Colon (tissue), 2 donors: ENCODE results near the gene PLCL1.
"Not testable (repeated sequence)": the region's sequence is repeated elsewhere in the genome, so short reads cannot be mapped to it uniquely, and the experiment has no call there.

Experiments used
- FAIRE-seq: peaks from 2 replicates; lab custom pipeline; 2012; peaks lifted over from hg19 to GRCh38; lab: Jason Lieb, UNC
- donor health status: control.
- donor health status: control.

The PLCL1 gene

DNA sequence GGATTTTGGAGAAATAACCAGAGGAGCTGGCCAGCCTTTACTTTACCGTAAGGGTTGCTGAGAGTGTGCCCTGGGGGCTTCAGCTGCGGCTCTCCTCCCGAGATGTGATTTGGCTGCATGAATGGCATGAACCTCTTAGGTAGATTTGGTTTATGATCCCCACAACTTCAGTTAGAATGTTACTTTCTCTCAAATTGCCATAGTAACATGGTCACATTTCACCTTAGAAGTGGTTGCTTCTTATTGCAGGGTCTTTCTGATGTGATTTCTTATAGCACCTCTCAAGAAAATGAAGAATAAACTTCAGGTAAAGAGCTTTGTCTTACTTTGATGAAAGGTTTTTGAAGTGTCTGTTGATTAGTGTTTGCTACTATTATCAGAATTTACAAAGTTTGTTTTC is 5.6 kb downstream of the PLCL1 start:
- FAIRE-seq = no peak

DNA sequence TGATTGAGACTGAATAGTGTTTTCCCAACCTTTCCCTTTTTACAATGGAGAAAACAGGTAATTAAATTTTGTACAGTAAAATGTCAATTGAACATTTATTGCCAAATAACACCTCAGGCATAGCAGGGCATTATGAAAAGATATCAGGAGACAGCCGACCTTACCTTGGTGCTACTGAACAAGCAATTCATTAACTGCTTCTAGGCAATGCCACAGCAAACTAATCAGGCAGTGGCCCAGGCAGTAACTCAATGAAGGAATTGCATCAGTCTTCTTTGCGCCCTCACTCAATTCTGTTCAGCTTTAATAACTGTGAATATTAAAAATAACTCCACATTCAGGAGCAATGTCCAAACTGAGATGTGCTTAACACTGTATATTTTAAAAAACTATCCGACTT is 6.1 kb downstream of the PLCL1 start:
- no peak for FAIRE-seq

DNA sequence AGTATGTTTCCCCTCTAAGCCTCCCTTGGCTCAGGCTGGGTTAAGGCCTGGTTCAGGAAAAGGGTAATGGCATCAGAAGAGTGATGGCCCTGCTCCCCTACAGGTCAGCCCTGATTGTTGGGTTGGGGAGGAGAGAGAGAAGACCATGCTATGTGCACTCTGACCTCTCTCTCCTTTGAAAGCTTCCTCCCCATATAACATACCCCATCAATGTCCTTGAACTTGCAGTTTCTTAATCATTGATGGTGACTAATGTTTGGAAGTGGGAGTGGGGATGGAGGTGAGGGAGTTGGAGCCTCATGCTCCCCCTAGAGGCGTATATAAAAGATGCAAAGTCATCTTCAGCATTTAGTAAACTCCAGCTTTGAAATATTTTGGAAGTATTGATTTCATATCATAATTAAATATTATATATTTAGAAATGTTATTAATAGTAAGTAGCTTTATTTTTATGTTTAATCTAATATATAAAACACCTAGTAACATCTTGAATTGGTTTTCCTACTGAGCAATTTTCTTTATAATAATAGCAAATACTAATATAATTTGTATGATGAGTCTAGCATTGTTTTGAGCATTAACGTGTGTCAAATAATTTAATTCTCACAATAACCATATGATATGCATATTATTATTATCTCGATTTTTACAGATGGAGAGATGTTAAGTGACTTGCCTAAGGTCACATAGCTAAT is 8.8 kb downstream of the PLCL1 start:
- FAIRE-seq = peak; percentile 41

DNA sequence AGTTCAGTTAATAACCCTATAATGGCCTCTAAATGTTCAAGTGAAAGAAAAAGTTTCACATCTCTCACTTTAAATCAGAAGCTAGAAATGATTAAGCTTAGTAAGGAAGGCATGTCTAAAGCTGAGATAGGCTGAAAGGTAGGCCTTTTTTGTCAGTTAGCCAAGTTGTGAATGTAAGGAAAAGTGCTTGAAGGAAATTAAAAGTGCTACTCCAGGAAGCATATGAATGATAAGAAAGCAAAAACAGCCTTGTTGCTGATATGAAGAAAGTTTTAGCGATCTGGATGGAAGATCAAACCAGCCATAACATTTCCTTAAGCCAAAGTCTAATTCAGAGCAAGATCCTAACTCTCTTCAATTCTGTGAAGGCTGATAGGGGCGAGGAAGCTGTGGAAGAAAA is 10.1 kb downstream of the PLCL1 start:
- FAIRE-seq = no peak

DNA sequence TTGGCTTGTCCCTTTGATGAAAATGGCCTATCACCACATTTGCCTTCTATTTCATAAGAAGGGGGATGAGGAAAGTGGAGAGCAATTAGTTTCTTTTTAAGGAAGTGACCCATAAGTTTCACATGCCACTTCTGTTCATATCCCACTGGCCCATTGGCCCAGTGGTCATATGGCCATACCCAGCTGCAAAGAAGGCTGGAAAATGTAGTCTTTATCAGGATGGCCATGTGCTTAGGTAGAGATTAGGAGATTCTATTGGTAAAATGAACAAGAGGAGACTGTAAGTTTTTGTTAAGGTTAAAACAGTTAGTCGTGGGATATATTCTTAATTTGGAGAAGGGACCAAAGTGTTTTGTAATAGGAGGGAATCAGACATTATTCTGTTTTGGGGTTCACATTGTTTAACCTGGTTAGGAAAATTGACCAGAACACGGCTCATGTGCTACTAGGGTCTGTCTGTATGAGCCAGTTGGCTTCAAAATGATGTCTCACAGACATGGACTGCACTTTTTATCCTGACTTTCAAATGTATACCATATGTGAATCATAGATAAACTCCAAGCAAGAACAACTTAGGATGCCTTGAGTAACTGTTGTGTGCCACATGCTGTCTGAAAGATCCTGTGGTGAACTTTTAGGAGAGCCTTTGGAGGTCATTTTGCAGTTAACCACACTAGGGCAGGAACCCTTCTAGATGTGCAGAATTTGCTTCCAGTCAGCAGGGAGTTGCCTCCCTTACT is 17.3 kb downstream of the PLCL1 start:
- FAIRE-seq = no peak

DNA sequence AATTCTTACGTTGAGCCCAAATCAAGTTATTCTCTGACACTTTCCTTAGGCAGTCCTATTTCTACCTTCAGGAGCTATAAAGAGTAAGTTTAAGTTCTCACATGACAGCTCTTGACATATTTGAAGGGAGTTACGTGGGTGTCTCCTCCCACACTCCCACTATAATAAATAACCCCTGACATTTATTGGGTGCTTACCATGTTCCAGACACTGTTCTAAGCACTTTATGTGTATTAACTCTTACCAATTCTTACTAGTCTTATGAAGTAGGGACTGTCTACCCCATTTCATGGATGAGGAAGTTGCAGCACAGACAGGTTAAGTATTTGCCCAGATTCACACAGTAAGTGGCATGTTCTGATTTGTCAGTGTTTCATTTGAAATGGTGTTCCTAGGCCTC is 17.9 kb downstream of the PLCL1 start:
- no peak for FAIRE-seq

DNA sequence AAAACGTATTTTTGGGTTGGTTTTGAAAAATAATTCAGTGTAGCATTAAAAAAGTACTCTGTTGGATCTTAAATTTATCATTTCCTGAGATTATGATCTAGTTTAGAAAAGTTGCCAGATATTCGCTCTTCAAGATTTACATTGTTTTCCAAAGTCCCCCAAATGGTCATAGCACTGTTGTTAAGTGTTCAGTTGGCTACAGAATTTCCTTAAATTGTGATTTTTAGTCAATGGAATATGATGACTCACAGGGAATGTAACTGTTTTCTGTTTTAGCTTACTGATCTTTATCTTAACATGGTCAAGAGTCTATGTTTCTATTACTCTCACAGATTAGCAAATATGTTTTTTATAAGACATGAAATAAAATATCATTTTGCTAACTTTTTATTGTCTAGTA is 23.2 kb downstream of the PLCL1 start:
- no peak for FAIRE-seq

DNA sequence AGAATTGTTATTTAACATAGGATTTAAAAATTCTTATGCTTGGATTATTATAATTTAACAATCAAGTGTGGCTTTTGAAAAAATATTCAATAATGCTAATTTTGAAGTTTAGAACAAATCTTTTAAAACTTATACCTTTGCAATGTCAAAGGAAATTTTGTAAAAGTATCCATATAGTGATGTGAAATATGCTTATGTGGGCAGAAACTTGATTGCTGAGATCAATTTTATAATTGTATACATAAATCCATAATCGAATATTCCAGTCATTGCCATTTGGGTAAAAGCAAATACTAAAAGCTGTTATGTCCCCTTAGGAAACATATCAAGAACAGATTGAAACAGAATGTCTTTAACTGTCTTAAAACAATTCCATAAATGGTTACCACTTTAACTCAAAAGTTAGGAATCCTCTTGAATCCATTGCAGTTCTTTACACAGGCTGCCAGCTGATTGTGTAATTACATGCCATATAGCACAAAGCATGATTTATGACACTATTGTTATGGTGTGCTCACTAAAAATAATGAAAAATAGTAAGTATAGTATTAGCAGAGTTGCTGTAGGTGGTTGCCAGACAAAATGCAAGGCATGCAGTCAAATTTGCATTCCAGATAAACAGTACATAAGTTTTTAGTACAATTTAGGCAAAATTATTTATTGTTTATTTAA is 24.2 kb downstream of the PLCL1 start:
- no peak for FAIRE-seq

DNA sequence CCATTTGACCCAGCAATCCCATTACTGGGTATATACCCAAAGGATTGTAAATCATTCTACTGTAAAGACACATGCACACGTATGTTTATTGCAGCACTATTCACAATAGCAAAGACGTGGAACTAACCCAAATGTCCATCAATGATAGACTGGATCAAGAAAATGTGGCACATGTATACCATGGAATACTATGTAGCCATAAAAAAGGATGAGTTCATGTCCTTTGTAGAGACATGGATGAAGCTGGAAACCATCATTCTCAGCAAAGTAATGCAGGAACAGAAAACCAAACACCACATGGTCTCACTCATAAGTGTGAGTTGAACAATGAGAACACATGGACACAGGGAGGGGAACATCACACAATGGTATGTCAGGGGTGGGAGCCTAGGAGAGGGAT is 30.4 kb downstream of the PLCL1 start:
- FAIRE-seq = not testable (repeated sequence)

DNA sequence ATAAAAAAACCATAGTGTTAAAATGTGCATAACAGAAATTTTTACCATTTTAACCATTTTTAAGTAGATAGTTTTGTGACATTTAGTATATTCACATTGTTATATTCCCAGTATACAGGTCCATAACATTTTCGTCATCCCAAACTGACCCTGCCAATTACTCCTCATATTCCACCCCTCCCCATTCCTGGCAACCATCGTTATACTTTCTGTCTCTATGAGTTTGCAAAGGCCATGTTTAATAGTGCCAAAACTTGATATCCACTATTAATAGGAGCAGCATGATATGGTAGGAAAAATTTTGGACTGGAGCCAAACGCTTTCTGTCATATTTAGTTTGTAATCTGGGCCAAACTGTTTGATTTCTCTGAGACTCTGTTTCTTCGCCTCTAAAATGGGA is 30.9 kb downstream of the PLCL1 start:
- no peak for FAIRE-seq

DNA sequence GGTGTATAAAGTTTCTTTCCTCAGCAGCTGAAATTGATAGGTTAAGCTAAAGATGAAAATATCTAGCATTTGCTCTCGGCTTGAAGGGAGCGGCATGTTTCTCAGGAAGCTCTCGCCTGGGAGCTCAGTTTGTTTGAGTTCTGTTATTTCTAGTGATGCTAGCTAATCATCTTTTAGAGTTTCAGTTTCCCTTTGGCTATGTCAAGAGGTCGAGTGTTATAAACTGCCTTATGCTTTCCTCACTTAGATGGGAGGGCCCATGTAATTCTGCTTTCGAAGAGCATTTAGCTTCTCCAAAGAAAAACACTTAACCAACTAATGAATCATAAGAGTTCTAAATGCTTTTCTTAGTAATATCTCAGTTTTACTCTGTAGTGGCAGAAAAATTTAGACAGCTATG is 33.6 kb downstream of the PLCL1 start:
- no peak for FAIRE-seq

DNA sequence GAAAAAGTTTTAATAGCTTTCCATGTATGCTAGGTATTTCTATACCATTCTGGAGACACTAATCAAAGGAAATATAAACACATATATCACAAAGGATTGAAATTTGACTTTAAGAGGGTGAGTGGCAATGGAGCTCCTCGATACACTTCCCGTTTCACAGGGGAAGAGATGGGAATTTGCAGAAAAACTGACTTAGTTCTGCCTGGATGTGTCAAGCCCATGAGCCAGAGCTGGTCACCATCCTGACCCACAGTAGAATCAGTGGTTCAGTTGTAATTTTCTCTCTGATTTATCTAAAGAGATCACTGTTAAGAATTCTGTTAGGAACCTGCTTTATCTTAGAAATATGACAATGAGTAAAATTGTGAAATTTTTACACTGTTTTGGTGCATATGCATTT is 34.2 kb downstream of the PLCL1 start:
- FAIRE-seq = no peak

DNA sequence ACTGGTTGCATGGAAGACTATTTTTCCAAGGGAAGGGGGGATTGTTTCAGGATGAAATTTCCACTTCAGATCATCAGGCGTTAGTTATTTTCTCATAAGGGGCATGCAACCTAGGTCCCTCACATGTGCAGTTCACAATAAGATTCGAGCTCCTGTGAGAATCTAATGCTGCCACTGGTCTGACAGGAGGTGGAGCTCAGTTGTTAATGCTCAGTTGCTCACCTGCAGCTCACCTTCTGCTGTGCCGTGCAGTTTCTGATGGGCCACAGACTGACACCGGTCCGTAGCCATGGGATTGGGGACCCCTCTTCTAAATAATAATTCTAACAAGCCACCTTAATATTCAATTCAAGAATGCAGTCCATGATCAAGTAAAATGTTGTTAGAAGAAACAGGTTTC is 34.9 kb downstream of the PLCL1 start:
- FAIRE-seq = no peak

DNA sequence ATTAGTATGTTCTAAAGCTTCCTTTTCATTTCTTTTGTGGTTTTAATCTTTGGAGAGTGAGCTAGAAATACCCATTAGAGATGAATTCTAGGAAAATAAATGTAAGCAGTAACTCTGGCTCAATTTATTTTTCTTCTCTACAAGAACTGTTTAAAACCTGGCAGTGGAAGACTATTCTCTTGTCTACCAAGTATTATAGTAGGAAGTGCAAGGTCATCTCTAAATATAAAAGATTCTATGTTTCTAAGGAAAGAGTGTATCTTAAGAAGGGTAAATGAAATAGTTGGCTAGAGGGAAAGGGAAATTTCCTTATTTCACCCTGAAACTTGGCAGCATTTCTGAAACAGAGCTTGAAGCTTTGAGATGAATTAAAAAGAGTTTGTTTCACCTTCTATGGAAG is 35.5 kb downstream of the PLCL1 start:
- FAIRE-seq = no peak

DNA sequence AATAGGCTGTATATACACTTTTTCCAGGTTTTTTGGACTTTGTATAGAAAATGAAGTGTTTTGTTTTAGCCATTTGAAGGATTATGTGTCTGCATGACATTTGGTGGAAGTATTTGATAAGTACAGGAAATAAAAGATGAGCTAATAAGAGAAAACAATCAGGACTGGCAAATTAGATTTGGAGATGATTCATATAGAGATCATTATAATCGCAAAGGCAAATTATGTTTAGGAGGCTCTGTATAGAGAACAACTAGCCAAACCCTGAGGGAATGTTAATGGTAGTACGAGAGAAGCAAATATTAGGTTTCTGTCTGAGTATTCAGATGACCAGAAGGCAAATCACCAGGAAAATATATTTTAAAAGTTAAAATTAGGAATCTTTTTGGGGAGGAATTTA is 41.7 kb downstream of the PLCL1 start:
- no peak for FAIRE-seq

DNA sequence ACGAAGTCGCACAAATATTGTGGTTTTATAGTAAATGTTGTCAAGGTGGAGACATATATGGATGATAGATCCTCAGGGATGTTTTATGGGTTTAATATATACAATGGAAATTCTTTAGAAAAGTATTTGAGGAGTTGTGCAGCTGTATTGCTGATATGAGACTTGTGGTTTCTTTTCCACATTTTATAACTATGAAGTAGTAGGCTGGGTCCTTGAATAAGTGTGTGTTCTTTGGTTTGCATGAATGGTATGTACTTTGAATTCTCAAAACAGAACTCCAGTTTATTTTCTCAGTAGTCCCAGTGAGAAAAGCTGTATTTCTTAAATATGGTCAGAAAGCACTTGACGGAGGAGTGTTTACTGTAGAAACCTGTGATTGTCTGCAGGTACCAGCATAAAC is 42.4 kb downstream of the PLCL1 start:
- FAIRE-seq = no peak

DNA sequence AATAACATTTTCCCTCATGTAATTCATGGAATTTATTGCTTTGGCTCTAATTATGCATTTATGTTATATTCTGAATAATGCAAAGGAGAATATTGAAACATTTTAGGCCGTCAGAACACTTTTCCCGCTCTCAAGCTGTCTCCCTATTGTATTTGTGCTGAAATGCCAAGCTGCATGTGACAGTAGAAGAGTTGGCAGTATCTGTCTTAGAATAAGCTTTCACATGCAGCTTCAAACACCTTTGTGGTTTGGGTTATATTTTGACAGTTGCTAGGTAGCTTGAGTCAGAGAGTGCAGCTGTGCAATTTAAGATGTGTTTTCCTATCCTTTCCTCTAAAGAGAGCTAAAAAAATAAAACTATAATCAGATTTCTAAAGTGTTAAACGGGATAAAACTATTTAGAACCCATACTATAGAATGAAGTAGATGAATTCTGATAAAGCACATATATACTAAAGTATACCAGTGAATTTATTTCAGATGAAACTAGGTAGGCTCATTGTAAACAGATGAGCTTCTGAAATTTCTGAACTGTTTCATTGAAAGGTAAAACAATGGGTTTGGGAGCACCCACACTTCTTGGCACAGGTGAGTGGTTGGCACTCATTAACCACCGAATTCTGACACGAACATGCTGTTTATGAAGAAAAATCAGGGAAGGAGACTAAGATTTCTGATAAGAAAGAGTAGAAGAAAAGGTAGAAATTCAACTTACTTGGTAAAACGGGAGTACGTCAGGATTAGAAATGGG is 43.4 kb downstream of the PLCL1 start:
- FAIRE-seq = no peak

DNA sequence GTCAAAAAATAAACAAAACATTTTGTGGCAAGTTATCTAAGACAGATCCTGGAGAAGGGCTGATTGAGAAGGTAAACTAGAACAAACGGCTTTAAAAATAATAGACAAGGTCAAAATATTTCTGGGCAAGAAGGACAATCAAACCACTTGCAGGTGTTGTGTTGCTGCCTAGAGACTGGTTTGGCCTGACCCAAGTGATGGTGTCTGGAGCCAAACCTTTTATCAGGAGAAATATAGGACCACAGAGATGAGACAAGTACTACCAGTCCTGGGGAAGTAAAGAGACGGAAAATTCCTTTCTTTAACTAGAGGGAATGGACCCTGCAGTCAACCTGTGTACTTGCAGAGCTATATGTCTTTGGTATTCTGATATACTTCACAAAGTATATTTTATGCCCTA is 44.2 kb downstream of the PLCL1 start:
- FAIRE-seq = no peak

DNA sequence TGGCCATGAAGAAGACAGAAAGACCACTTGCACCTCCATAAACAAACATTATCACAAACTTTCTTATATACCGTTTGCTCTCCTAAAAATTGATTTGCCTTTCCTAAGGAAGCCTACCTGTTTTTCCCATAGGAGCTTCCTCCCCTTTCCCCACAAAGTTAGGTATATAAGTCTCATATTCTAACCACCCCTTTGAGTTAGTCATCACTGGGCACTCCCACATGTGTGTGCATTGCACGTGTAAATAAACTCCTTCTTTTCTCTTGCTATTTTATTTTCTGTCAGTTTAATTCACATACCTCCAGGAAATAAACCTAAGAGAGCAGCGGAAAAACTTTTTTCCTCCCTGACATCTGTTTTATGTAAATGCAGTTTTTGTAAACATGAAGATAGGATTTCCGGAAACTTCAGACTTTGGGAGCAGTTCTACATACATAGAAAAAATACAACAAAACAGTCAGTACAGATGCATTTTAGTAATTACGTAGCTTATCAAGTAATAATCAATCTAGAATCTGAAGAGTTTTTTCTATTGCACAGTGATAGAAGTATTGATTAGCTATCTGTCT is 46.6 kb downstream of the PLCL1 start:
- no peak for FAIRE-seq

DNA sequence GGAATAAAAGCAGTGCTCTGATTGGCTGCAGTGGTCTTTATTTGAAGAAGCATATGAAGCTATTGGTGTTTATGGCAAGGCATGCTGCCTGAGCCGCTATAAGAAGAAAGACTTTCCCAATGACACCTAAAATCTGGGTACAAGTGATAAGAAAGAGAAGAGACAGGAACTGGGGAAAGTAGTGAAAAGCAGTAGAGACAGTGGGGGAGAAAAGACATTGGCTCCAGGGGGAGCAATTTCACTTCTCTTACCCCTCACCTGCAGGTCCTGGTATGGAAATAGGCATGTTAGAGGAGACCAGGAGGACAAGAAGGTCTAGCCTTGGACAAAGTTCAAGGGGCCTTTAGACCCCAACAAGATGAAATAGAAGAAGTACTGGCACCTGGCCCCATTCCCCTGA is 47.1 kb downstream of the PLCL1 start:
- no peak for FAIRE-seq

DNA sequence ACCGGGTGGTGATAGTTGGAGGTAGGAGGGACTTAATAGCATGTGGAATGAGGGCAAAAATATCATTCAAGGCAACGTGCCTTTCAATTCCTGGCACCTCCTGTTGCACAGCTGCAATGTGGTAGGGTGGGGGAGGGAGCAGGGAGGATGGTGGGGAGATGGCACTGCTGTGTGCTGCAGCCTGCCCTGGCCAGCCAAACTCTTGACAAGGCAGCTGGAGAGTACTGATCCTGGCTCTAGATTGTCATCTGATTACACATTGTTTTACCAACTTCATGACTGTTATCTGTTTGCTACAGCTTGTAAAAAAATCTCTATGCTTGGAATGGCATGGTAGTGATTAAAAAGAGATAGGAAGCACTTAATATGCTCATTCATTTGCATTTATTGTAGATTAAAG is 47.7 kb downstream of the PLCL1 start:
- no peak for FAIRE-seq

DNA sequence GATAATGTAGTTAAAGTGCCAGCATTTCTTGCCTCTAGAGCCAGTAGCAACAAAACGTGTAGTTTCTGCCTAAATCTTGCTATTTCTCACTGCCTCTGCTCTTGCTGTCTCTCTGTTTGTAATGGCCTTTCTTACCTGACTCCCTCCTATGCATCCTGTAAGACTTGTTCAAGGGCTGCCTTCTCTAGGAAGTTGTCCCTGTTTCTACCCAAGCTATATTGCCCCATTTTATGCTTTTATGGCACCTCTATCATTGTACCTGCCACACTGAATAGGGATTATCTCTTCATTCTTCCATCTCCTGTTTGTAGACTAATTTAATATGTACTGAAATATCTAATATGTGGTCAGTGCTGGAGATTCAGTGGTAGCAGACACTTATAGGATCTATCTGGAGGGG is 49.2 kb downstream of the PLCL1 start:
- no peak for FAIRE-seq
